NT2/D1 (cell line): ENCODE data around the gene FANCM.

Source experiments
- YY1 ChIP-seq: IDR thresholded peaks from 2 replicates; pipeline ENCODE4 v1.6.1; 2011; ENCODE audit not compliant: insufficient read length, insufficient read depth
- ZNF274 ChIP-seq: IDR thresholded peaks from 2 replicates; pipeline ENCODE4 v1.6.1; 2011; ENCODE audit warnings: mild to moderate bottlenecking, low read depth, low read length

GRCh38 chr14:45128963-45129629, 6.6 kb upstream of the FANCM start:
- TF ChIP-seq ZNF274 (no peak), YY1 (no peak)
